Keratinocyte (primary cell): ENCODE data around the gene CKAP2. TPM values are rescaled to one million over a fixed set of nuclear protein-coding genes. Genes with fewer than 3 reads are reported as not detected.
"Not testable (repeated sequence)": the region's sequence is repeated elsewhere in the genome, so short reads cannot be mapped to it uniquely, and the experiment has no call there.

Source experiments
- DNase-seq: peaks from one replicate; pipeline ENCODE4 v3.0.0-alpha.2; 2011; ENCODE audit warnings: low read depth, missing footprints, low spot score
- FAIRE-seq: peaks from 2 replicates; lab custom pipeline; 2011; peaks lifted over from hg19 to GRCh38; lab: Jason Lieb, UNC
- H2AFZ ChIP-seq: 2 replicates; pipeline ENCODE4 v1.6.0; 2012; ENCODE audit warnings: low read length, control low read depth, inconsistent platforms; ENCODE audit not compliant: control insufficient read depth
- H3K27ac ChIP-seq: 2 replicates; pipeline ENCODE4 v1.5.1; 2011; ENCODE audit warnings: low read length; ENCODE audit not compliant: control insufficient read depth, insufficient read depth
- H3K27me3 ChIP-seq: 3 replicates; pipeline ENCODE4 v1.6.0; 2011; ENCODE audit warnings: low read length; ENCODE audit not compliant: control insufficient read depth, insufficient read depth; ENCODE audit errors: extremely low read depth
- H3K36me3 ChIP-seq, 2 experiments: 2 replicates in 1 of 2; 3 replicates in 1 of 2; pipeline ENCODE4 v1.5.1; 2011; ENCODE audit warnings: low read length in 2 of 2, mild to moderate bottlenecking in 1 of 2; ENCODE audit not compliant: control insufficient read depth in 2 of 2, insufficient read depth in 2 of 2; ENCODE audit errors: extremely low read depth in 1 of 2
- H3K4me1 ChIP-seq: 3 replicates; pipeline ENCODE4 v1.5.1; 2011; ENCODE audit warnings: low read length; ENCODE audit not compliant: control insufficient read depth, insufficient read depth; ENCODE audit errors: extremely low read depth
- H3K4me2 ChIP-seq: 3 replicates; pipeline ENCODE4 v1.6.0; 2011; ENCODE audit warnings: low read depth, low read length; ENCODE audit not compliant: control insufficient read depth, insufficient read depth; ENCODE audit errors: extremely low read depth
- H3K4me3 ChIP-seq, 3 experiments: fragments of 200-600 bp in 1 of 3; sonication (generic) in 1 of 3; 2 replicates in 2 of 3; 3 replicates in 1 of 3; pipeline ENCODE4 v1.5.1; 2011 to 2016; ENCODE audit warnings: low read length in 3 of 3, mild to moderate bottlenecking in 3 of 3, control low read depth in 2 of 3, inconsistent platforms in 1 of 3, low read depth in 1 of 3, mixed read lengths in 1 of 3, mixed run types in 1 of 3, moderate library complexity in 1 of 3; ENCODE audit not compliant: control insufficient read depth in 2 of 3, insufficient read depth in 2 of 3; ENCODE audit errors: extremely low read depth in 1 of 3
- H3K79me2 ChIP-seq: 2 replicates; pipeline ENCODE4 v1.6.0; 2012; ENCODE audit warnings: low read length; ENCODE audit not compliant: control insufficient read depth, insufficient read depth
- H3K9ac ChIP-seq: 3 replicates; pipeline ENCODE4 v1.6.0; 2011; ENCODE audit warnings: low read length; ENCODE audit not compliant: control insufficient read depth, insufficient read depth; ENCODE audit errors: extremely low read depth
- H3K9me1 ChIP-seq: 3 replicates; pipeline ENCODE4 v1.6.0; 2011; ENCODE audit warnings: low read length; ENCODE audit not compliant: control insufficient read depth, insufficient read depth; ENCODE audit errors: extremely low read depth
- H3K9me3 ChIP-seq: 2 replicates; pipeline ENCODE4 v1.5.1; 2012; ENCODE audit warnings: low read depth, low read length; ENCODE audit not compliant: control insufficient read depth
- H4K20me1 ChIP-seq: 3 replicates; pipeline ENCODE4 v1.6.0; 2011; ENCODE audit warnings: low read length; ENCODE audit not compliant: control insufficient read depth, insufficient read depth; ENCODE audit errors: extremely low read depth
- CTCF ChIP-seq, 3 experiments: IDR thresholded peaks in 1 of 3; conservative IDR thresholded peaks in 1 of 3; optimal IDR thresholded peaks in 1 of 3; 2 replicates in 2 of 3; 3 replicates in 1 of 3; pipeline versions ENCODE3 to v1.5.1; 2011; ENCODE audit warnings: low read length in 3 of 3, mild to moderate bottlenecking in 3 of 3, moderate library complexity in 2 of 3, control low read depth in 1 of 3, inconsistent platforms in 1 of 3; ENCODE audit not compliant: insufficient read depth in 2 of 3; ENCODE audit errors: extremely low read depth in 1 of 3
- EZH2 ChIP-seq: IDR thresholded peaks from one replicate; pipeline ENCODE4 v1.6.1; 2012; ENCODE audit warnings: inconsistent platforms, mild to moderate bottlenecking, low read length, moderate library complexity
- dilution Hi-C: fragments of 300-500 bp; cut with MboI; formaldehyde crosslinking; loops from one replicate; pipeline ENCODE4 v1.7.0; 2020; ENCODE audit warnings: low sequenced_read_pairs; ENCODE audit not compliant: extremely low pct_ligation_motif_present
- polyA plus RNA-seq, 5 experiments: library from polyadenylated mRNA; depleted of rRNA in 3 of 5; stranded (reverse) in 3 of 5; stranded (forward) in 1 of 5; unstranded in 1 of 5; fragments of >200 nt; gene quantifications; 1 replicate in 1 of 5; 2 replicates in 3 of 5; 3 replicates in 1 of 5; pipeline versions ENCODE4 v1.2.1 to v1.2.3, GENCODE V29; 2011 to 2012; ENCODE audit warnings: missing spikeins in 2 of 5, low read depth in 1 of 5, low replicate concordance in 1 of 5

CKAP2 gene
- polyA plus RNA-seq, 1 donor (not counting 4 experiments of a cell fraction or from before 2014, with no cell fraction given): 29.7 TPM

- Histone ChIP-seq H3K27me3 (no peaks in the 10 kb centered on the region), H2AFZ (peak overlapping the region; percentile 85), H3K4me3 (peak overlapping the region in 1 of 3 experiments; percentile 88), H3K9me1 (no peaks in the 10 kb centered on the region), H3K9me3 (no peaks in the 10 kb centered on the region), H3K27ac (no peak overlapping the region), H3K79me2 (peaks cover 5% of the 10 kb centered on the region), H3K4me2 (peak overlapping the region; percentile 75), H3K9ac (peak overlapping the region; percentile 88), H3K36me3 (no peaks in the 10 kb centered on the region), H3K4me1 (peaks cover 18% of the 10 kb centered on the region), H4K20me1 (no peaks in the 10 kb centered on the region)
- dilution Hi-C loops: no loop called here
- DNase-seq (no peak), FAIRE-seq (no peak)
- TF ChIP-seq EZH2 (no peak), CTCF (optimal IDR thresholded peaks at IDR 0.05 in 1 of 3, IDR thresholded peaks at IDR 0.05 in 1 of 3, conservative IDR thresholded peaks at IDR 0.05 in 1 of 3; ENCODE audit: extremely low read depth in 1 of 3, insufficient read depth in 2 of 3, low read length in 3 of 3) (no peak)
Observed at GRCh38 chr13:52406629-52407028, 48.6 kb upstream of the CKAP2 start.

GRCh38 chr13:52407436-52407835, 47.8 kb upstream of the CKAP2 start:
- H3K4me3 ChIP-seq, FAIRE-seq, H4K20me1 ChIP-seq, H3K9ac ChIP-seq, H3K27me3 ChIP-seq, H3K4me2 ChIP-seq, H3K79me2 ChIP-seq, dilution Hi-C loops, H3K9me1 ChIP-seq, H3K36me3 ChIP-seq, DNase-seq, H3K9me3 ChIP-seq, H3K27ac ChIP-seq, H2AFZ ChIP-seq: not testable (repeated sequence)
- peaks cover 26% of the 10 kb centered on the region for H3K4me1 ChIP-seq

GRCh38 chr13:52408071-52408658, 47.1 kb upstream of the CKAP2 start:
- H3K36me3 ChIP-seq, H3K79me2 ChIP-seq, FAIRE-seq, H3K9ac ChIP-seq, dilution Hi-C loops, H3K9me1 ChIP-seq, H4K20me1 ChIP-seq, H3K27me3 ChIP-seq, H3K4me3 ChIP-seq, H3K4me2 ChIP-seq, H2AFZ ChIP-seq, H3K27ac ChIP-seq, DNase-seq, H3K9me3 ChIP-seq: not testable (repeated sequence)
- H3K4me1 ChIP-seq: peaks cover 33% of the 10 kb centered on the region
